ENCODE results near the gene FSD1. TPM values are rescaled to one million over a fixed set of nuclear protein-coding genes. Genes with fewer than 3 reads are reported as not detected.

The FSD1 gene
- total and polyA plus RNA-seq, 10 of the 15 experiments (the other 5 are each of a cell fraction or from before 2014, with no cell fraction given) = 0.15 to 5.1 (median 4.0) TPM; not detected in 1

DNA sequence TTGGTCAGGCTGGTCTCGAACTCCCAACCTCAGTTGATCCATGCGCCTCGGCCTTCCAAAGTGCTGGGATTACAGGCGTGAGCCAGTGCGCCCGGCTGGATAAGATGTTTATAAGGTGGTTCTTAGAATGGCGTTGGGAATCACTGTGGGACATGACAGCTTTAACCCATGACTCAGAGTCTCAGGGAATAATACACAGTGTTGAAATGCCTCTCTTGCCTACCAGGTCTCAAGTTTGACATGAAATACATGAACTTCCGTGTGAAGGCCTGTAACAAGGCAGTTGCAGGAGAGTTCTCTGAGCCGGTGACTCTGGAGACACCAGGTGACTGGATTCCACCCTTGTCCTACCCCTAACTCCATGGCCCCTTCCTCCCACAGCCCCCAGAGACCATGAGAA is 12.6 kb downstream of the FSD1 start:
- Histone ChIP-seq H4K20me1 (ENCODE audit: control insufficient read depth, insufficient read depth) (no peaks in the 10 kb centered on the region), H3K4me1 (ENCODE audit: control insufficient read depth, insufficient read depth, low read length) (no peaks in the 10 kb centered on the region), H3K4me3 (no peak overlapping the region), H3K9ac (ENCODE audit: control insufficient read depth, insufficient read depth, low read length) (no peak overlapping the region), H3K79me2 (ENCODE audit: control insufficient read depth, insufficient read depth, low read length) (no peaks in the 10 kb centered on the region), H3K27me3 (replicated peaks in 1 of 2; ENCODE audit: control insufficient read depth in 2 of 2, insufficient read depth in 2 of 2, low read length in 1 of 2) (no peaks in the 10 kb centered on the region), H3K4me2 (ENCODE audit: control insufficient read depth, insufficient read depth) (no peak overlapping the region), H3K9me3 (replicated peaks; ENCODE audit: control insufficient read depth, insufficient read depth, low read length) (no peaks in the 10 kb centered on the region; the same call in 2 of the 3 replicates), H3K27ac (ENCODE audit: control insufficient read depth, insufficient read depth) (no peak overlapping the region), H3K36me3 (ENCODE audit: control insufficient read depth in 2 of 2, insufficient read depth in 2 of 2, low read length in 1 of 2) (no peaks in the 10 kb centered on the region), H2AFZ (ENCODE audit: control insufficient read depth, low read depth, low read length) (no peak overlapping the region)
- in situ Hi-C loops (cut with MboI) = no loop called here
- ChIA-PET CTCF (no interaction called here), RAD21 (ENCODE audit: unreplicated experiment) (no interaction called here), POLR2A (no interaction called here), SMC1A (ENCODE audit: uncharacterized antibody, unreplicated experiment) (no interaction called here)
- intact Hi-C loops (cut with micrococcal nuclease; ENCODE audit: unreplicated experiment) = no loop called here
- TF ChIP-seq GATAD2B (conservative IDR thresholded peaks at IDR 0.05; ENCODE audit: low read depth) (no peak), NFIC (IDR thresholded peaks at IDR 0.05; ENCODE audit: low read depth, low read length) (no peak), MEF2B (IDR thresholded peaks at IDR 0.05; ENCODE audit: partially characterized antibody, poor library complexity, severe bottlenecking) (no peak), CBX3 (IDR thresholded peaks at IDR 0.05; ENCODE audit: borderline replicate concordance, low read depth) (no peak), WRNIP1 (IDR thresholded peaks at IDR 0.05; ENCODE audit: borderline replicate concordance, low read depth, low read length) (no peak), EED (IDR thresholded peaks at IDR 0.05; ENCODE audit: low read depth) (no peak), STAT1 (conservative IDR thresholded peaks at IDR 0.05) (no peak), SP1 (IDR thresholded peaks at IDR 0.05; ENCODE audit: low read depth, low read length) (no peak), EP300 (IDR thresholded peaks at IDR 0.05; ENCODE audit: borderline replicate concordance in 1 of 2, control insufficient read depth in 1 of 2, low read depth in 2 of 2, low read length in 2 of 2) (no peak), POLR2A (IDR thresholded peaks at IDR 0.05; ENCODE audit: low read depth, low read length) (no peak), CHD4 (IDR thresholded peaks at IDR 0.05) (no peak), SIN3A (IDR thresholded peaks at IDR 0.05; ENCODE audit: low read depth, low read length) (no peak), TAF1 (IDR thresholded peaks at IDR 0.05; ENCODE audit: borderline replicate concordance, low read depth, low read length) (no peak), EGR1 (IDR thresholded peaks at IDR 0.05; ENCODE audit: borderline replicate concordance in 1 of 2, low read depth in 2 of 2, low read length in 2 of 2) (no peak), FOS (IDR thresholded peaks at IDR 0.05; ENCODE audit: borderline replicate concordance, extremely low read depth, insufficient read length) (no peak)
- TF ChIP-seq, protein P1, sequence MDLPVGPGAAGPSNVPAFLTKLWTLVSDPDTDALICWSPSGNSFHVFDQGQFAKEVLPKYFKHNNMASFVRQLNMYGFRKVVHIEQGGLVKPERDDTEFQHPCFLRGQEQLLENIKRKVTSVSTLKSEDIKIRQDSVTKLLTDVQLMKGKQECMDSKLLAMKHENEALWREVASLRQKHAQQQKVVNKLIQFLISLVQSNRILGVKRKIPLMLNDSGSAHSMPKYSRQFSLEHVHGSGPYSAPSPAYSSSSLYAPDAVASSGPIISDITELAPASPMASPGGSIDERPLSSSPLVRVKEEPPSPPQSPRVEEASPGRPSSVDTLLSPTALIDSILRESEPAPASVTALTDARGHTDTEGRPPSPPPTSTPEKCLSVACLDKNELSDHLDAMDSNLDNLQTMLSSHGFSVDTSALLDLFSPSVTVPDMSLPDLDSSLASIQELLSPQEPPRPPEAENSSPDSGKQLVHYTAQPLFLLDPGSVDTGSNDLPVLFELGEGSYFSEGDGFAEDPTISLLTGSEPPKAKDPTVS (IDR thresholded peaks at IDR 0.05; ENCODE audit: low read depth, low read length) = no peak
- TF ChIP-seq, protein P2, sequence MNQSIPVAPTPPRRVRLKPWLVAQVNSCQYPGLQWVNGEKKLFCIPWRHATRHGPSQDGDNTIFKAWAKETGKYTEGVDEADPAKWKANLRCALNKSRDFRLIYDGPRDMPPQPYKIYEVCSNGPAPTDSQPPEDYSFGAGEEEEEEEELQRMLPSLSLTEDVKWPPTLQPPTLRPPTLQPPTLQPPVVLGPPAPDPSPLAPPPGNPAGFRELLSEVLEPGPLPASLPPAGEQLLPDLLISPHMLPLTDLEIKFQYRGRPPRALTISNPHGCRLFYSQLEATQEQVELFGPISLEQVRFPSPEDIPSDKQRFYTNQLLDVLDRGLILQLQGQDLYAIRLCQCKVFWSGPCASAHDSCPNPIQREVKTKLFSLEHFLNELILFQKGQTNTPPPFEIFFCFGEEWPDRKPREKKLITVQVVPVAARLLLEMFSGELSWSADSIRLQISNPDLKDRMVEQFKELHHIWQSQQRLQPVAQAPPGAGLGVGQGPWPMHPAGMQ (IDR thresholded peaks at IDR 0.05; ENCODE audit: borderline replicate concordance) = no peak
- ATAC-seq (no peak), FAIRE-seq (no peak), DNase-seq (ENCODE audit: low read depth, low spot score) (no peak)
- BruUV-seq (replicated peaks) = no TSS peak
- WGBS (ENCODE audit: insufficient coverage, insufficient replicate concordance, low lambda C conversion rate, missing lambda C conversion rate) = 61% methylated on average over 9 of the region's 9 CpGs
